NCI-H2029 treated with DMSO at 0.1 percent for 48 hours (cell line): ENCODE results near the gene ANGPTL8.

Experiments used
- DNase-seq: peaks from one replicate; lab custom pipeline; 2025; lab: John Stamatoyannopoulos, UW

ANGPTL8 gene

GRCh38 chr19:11203194-11204075 lies 36.0 kb upstream of the ANGPTL8 start:
- no peak for DNase-seq

- DNase-seq, result no peak
These were observed 35.3 kb upstream of the ANGPTL8 start for GRCh38 chr19:11204076-11204602.

- no peak for DNase-seq
These were observed 34.5 kb upstream of the ANGPTL8 start for GRCh38 chr19:11204943-11205349.

- DNase-seq, result no peak
These were observed 33.4 kb upstream of the ANGPTL8 start for GRCh38 chr19:11205939-11206570.

GRCh38 chr19:11208561-11209471 lies 30.6 kb upstream of the ANGPTL8 start:
- no peak for DNase-seq

GRCh38 chr19:11209839-11210655 lies 29.4 kb upstream of the ANGPTL8 start:
- no peak for DNase-seq

GRCh38 chr19:11210656-11210928 lies 28.8 kb upstream of the ANGPTL8 start:
- no peak for DNase-seq

GRCh38 chr19:11214387-11214786 lies 25.0 kb upstream of the ANGPTL8 start:
- no peak for DNase-seq

- no peak for DNase-seq
These were observed 18.3 kb upstream of the ANGPTL8 start for GRCh38 chr19:11221082-11221598.

- DNase-seq, result no peak
These were observed 16.2 kb upstream of the ANGPTL8 start for GRCh38 chr19:11223200-11223599.

- DNase-seq, result no peak
These were observed 15.0 kb upstream of the ANGPTL8 start for GRCh38 chr19:11224429-11224828.

- no peak for DNase-seq
These were observed 14.2 kb upstream of the ANGPTL8 start for GRCh38 chr19:11225172-11225571.

- no peak for DNase-seq
These were observed 13.6 kb upstream of the ANGPTL8 start for GRCh38 chr19:11225815-11226214.

GRCh38 chr19:11226716-11227166 lies 12.7 kb upstream of the ANGPTL8 start:
- DNase-seq, result no peak

- no peak for DNase-seq
These were observed 12.1 kb upstream of the ANGPTL8 start for GRCh38 chr19:11227195-11227886.

GRCh38 chr19:11230621-11231386 lies 8.6 kb upstream of the ANGPTL8 start:
- no peak for DNase-seq

- no peak for DNase-seq
These were observed 6.9 kb upstream of the ANGPTL8 start for GRCh38 chr19:11232555-11232954.

- no peak for DNase-seq
These were observed 6.3 kb upstream of the ANGPTL8 start for GRCh38 chr19:11233073-11233472.

GRCh38 chr19:11234486-11235075 lies 4.8 kb upstream of the ANGPTL8 start:
- no peak for DNase-seq
